Coronary artery (tissue), 2 donors: ENCODE results near the gene IL11RA.

ENCODE experiments used
- DNase-seq: peaks from one replicate; pipeline ENCODE4 v3.0.0-alpha.2; 2017; ENCODE audit warnings: low spot score
- H3K27ac ChIP-seq, 2 donors: fragments of 200-600 bp; sonication (generic); one replicate each; pipeline ENCODE4 v1.5.1; 2016 to 2019
- H3K4me3 ChIP-seq: fragments of 200-600 bp; sonication (generic); 2 replicates; pipeline ENCODE4 v1.5.1; 2016; ENCODE audit warnings: mild to moderate bottlenecking, moderate library complexity
- CTCF ChIP-seq: fragments of 200-600 bp; sonication (generic); IDR thresholded peaks from one replicate; pipeline ENCODE4 v1.5.1; 2019; ENCODE audit warnings: antibody characterized with exemption

Gene IL11RA

DNA sequence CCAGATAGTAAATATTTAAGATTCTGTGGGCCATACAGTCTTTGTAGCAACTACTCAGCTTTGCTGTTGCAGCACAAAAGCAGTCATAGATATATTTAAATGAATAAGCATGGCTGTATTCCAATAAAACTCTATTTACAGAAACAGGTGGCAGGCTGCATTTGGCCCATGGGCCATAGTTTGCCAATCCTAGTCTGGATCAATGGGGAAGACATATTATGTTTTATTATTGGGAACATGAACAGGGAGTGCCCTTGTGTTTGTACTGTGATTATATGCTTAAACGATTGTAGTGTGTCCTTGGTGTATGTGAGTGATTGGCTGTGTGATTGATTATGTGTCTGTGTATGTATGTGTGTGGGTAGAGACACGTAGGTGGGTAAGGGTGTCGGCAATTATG lies 22.5 kb downstream of the IL11RA start:
- no peak overlapping the region for H3K27ac ChIP-seq
- TF ChIP-seq CTCF = no peak
- no peak for DNase-seq
- no peak overlapping the region for H3K4me3 ChIP-seq

DNA sequence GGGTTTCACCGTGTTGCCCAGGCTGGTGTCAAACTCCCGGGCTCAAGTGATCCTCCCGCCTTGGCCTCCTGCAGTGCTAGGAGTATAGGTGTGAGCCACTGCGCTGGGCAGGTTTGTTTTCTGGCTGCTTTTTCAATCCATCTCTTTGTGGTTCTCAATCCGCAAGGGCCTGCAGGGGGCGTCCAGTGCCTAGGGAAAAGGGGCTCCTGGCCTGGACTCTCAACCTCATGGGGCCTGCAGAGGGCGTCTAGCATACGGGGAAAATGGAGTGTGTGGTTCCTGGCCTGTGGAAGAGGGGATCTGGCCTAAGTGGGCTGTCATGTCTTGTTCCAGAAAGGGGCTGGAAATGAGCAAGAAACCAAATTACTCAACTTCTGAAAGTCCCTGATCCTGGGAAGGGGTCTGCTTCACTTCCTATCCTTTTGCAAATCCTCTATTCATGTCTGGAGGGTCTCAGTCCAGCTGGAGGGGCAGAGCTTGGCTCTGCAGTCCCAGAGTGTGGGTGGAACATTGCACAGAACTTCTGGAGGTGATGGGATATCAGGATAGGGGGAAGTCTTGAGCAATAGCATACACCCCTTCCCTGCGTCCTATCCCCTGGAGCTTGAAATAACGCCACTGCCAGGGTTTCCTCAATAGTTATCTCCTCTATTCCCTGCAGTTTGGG lies 23.2 kb downstream of the IL11RA start:
- no peak overlapping the region for H3K4me3 ChIP-seq
- H3K27ac ChIP-seq = peak overlapping the region in 1 of 2 donors; percentile 56
- DNase-seq = no peak
- TF ChIP-seq CTCF = peak; percentile 23

GRCh38 chr9:34675869-34676268 lies 23.9 kb downstream of the IL11RA start:
- DNase-seq = no peak
- no peak for TF ChIP-seq CTCF
- no peak overlapping the region for H3K4me3 ChIP-seq
- peak overlapping the region in 1 of 2 donors; percentile 56 for H3K27ac ChIP-seq

DNA sequence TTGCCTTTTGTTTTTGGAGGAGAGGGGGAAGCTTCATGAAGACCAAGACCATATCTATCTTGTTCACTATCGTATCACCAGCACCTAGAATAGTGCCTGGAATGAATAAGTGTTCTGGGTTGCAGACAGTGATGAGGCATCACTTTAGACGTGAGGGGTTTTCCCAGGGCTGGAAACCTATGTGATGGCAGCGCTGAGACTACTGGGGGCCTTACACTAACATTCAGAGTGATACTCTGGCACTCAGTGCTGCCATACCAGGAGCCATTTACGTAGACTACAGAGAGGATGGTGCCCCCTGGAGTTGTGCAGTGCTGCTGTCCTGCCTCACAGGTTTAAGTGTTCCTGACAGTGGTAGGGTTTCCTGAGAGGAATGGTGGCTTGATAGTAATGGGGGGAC lies 32.2 kb downstream of the IL11RA start:
- no peak overlapping the region for H3K27ac ChIP-seq
- H3K4me3 ChIP-seq = no peak overlapping the region
- DNase-seq = no peak
- TF ChIP-seq CTCF = no peak

- H3K27ac ChIP-seq = peak overlapping the region in 1 of 2 donors; percentile 48
- DNase-seq = no peak
- TF ChIP-seq CTCF = no peak
- no peak overlapping the region for H3K4me3 ChIP-seq
Observed at GRCh38 chr9:34684816-34685215, 32.8 kb downstream of the IL11RA start.

DNA sequence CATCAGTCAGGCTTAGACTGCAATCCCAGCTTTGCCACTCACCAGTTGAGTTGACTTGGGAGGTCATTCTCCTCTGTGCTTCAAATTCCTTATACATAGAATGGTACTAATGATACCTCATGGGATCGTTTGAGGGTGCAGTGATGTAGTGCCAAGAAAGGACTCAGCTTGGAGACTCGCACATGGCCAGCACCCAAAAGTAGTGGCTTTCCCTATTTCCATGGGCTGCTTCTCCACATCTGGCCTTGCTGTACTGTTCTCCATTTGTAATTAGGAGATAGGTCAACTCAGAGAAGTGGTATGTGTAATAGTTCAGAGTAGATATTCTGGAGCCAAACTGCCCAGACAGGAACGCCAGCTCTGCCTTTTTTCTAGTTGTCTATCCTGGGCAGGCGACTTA lies 33.6 kb downstream of the IL11RA start:
- no peak for DNase-seq
- Histone ChIP-seq H3K4me3 (no peak overlapping the region), H3K27ac (peak overlapping the region in 1 of 2 donors; percentile 48)
- TF ChIP-seq CTCF = no peak

- TF ChIP-seq CTCF = no peak
- peak overlapping the region in 1 of 2 donors; percentile 48 for H3K27ac ChIP-seq
- no peak for DNase-seq
- no peak overlapping the region for H3K4me3 ChIP-seq
Observed at GRCh38 chr9:34686231-34686630, 34.2 kb downstream of the IL11RA start.
